HG03520 (cell line): Measurements from ENCODE around the gene UBXN10.

Experiments used
- ATAC-seq: cut with Tn5 transposase; IDR thresholded peaks from one replicate; pipeline ENCODE4 v1.9.1; 2021; ENCODE audit warnings: mild to moderate bottlenecking, moderate library complexity; ENCODE audit not compliant: unreplicated experiment

UBXN10 gene, protein sequence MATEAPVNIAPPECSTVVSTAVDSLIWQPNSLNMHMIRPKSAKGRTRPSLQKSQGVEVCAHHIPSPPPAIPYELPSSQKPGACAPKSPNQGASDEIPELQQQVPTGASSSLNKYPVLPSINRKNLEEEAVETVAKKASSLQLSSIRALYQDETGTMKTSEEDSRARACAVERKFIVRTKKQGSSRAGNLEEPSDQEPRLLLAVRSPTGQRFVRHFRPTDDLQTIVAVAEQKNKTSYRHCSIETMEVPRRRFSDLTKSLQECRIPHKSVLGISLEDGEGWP

DNA sequence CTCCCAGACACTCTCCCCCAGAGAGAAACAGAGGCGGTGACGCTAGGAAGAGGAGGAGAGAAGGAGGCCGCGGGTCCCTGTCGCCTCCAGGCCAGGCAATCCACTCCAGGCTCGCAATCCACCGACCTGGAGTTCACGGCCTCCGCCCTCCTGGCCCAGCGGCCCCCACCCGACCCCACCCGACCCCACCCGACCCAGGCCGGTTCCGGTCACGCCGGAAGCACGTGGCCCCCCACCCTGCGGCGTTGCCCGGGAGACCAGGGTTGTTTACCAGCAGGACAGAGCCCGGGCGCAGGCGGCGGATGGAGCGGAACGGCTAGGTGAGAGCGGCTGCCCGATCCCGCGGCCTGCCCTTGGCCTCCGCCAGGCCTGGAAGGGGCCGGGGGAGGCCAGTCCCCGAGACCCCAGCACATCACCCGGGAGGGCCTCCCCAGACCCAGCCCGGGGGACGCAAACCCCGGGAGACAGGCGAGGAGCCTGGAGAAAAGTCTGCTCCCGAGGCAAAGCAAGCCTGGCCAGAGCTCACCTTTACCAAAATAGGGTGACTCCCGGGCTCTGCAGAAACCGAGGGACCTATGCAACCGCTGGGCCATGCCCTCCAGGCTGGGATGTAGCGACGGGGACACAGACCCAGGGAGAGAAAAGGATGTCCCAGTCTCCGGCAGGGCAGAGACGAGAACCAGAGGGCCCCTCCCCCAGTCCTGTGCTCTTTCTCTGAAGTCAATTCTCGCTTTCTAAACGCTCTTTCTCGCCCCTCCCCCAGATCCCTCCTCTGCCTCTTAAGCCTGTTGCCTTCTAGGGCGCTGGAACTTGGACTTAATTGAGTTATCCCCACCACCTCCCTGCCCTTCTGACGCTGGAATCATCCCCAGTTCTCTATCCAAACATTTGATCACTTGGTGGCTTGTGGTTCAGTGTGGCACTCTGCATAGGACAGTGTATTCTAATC is at the start of gene UBXN10, which contains the start of gene PLA2G2C:
Gene UBXN10, plus strand, starts transcription at position 263 of the 949 bp plus-strand sequence. CDS start 4,466 bp downstream, outside the sequence.
Gene PLA2G2C, minus strand, starts transcription at position 685 of the 949 bp plus-strand sequence. CDS start 9,155 bp downstream, outside the sequence.
- ATAC-seq = no peak

DNA sequence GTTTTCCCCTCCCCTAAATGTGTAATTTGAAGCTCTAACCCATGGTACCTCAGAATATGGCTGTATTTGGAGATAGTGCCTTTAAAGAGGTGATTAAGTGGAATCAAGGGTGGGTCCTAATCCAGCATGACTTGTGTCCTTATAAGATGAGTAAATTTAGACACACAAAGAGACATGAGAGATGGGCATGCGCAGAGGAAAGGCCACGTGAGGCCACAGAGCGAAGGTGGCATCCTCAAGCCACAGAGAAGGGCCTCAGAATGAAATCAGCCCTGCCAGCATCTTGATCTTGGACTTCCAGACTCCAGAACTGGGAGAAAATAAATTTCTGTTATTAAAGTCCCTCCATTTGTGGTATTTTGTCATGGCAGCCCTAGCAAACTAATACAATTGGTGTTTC is 49.6 kb upstream of the UBXN10 start:
- no peak for ATAC-seq

DNA sequence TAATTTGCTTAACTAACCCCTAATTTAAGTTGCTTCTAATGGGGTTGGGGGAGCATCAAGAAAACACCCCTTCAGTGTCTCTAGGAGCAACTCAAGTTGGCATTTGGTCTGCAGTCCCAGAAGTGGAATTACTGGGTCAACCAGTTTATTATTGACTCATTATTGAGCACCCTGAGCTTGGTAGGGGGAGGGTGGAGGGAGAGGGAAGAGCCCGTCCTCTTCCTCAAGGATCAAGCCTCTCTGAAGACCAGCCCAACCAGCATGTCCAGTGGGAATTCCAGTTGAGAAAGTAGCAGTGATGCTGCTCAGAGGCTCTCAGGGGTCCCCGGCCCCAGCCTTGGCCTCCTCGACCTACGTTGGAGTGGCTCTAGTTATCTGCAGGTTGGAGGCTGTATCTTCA is 48.8 kb upstream of the UBXN10 start:
- ATAC-seq = no peak

DNA sequence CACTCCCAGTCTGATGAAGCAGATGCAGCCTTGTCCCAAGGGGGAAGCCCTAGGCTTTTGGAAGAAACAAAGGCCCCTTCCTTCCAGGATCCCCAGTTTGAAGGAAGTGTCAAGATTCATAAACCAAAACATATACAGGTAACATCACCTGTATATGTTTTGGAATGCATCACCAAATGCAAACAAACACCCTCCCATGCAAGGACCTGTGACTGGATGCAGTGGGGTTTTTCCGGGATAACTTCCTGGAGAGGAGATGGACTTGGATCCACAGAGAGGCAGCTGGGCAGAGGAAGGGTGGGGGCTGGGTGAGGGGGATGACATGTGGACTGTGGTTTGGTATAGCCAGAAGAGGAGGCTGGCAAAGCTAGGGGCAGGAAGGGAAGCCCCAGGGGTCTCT is 48.3 kb upstream of the UBXN10 start:
- ATAC-seq = no peak

DNA sequence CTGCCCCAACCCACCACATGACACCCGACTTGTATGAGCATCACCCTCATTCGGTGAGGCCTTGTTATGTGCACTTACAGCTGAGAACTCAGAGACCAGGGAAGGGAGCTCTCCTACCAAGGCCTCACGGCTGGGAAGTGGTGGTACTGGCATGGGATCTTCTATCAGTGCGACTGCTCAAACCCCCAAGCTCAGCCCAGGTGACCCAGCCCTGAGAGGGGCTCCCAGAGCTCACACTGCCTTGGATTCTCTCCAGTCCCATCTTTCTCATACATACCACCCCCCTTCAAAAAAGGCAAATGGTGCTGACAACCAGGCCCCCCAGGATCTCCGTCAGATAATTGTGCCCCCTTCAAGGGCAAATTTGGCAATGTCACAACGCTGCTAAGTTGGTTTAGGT is 47.5 kb upstream of the UBXN10 start:
- ATAC-seq = no peak

DNA sequence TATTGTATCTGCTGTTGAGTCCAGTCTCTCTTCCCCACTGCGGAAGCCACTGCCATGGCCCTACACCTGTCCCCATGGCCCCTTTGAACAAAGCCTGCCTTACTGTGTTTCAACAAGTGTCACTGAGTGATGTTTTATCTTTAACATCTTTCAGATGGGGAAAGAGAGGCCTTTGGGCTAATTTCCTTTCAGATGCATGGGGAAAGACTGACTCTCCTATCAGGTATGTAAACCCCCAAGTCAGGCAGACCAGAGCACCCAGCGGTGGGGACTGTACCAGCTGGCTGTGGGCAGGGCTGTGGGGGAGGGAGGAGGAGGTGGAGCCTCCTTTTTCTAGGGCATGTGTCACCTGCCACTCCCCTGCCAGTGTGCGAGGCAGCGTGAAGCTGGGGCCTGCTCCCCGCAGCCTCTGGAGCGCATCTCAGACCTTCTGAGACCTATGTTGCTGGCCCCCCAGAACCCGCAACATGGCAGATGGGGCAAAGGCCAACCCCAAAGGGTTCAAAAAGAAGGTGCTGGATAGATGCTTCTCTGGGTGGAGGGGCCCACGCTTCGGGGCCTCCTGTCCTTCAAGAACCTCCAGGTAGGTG is 46.8 kb upstream of the UBXN10 start, which contains the start of gene PLA2G2F:
Gene PLA2G2F, plus strand, starts transcription at position 363 of the 590 bp plus-strand sequence. Its CDS starts 105 bp downstream, at position 468.
- ATAC-seq = no peak

DNA sequence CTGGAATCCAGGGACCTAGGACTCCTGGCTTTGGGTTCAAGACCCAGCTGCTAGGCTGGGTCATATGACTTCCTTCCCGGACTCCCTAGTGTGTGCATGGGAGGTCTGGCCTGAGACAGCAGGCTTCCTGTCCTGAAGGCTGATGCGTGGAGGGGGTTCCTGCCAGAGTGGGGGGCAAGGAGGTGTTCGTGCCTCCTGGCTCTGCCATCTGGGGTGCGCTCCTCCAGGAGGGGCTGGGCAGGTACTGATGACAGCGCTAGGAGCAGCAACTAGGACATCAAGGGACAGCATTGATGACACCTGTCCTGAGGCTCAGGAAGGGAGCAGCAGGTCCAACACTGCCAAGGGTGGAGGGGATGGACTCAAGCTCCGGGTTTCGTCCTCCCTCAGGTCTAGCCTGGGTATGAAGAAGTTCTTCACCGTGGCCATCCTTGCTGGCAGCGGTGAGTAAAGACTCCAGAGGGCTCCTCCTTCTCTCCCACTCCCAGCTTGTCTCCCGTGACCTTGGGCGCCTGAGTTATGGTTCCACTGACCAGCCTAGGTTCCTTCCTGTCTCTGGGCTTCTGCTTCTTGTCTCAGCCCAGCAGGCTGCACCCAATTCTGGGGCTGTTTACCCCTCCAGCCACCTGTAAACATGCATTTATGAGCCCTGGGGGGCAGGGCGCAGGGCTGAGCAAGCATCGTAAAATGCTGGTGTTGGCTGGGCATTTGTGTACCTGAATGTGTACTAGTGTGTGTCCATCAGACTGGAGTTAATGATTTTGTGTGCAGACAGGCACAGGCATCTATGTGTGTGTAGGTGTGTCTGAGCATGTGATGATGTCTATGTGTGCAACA is 45.9 kb upstream of the UBXN10 start:
- no peak for ATAC-seq

DNA sequence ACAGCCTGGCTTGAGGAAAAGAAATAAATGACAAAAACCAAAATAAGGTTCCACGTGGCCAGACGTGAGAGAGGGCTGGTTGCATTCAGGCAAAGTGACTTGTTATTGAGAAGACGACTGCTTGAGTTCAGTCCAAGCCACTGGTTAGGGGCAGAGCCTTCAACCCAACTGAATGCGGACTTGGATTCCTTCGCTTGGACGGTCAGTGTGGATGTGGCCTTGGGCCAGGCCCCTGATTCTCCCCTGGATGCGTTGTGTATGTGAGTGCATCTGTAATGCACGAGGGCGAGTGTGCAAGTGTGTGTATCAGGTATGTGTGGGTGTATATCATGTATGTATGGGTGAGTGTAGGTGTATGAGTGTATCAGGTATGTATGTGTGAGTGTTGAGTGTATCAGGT is 44.9 kb upstream of the UBXN10 start:
- no peak for ATAC-seq

DNA sequence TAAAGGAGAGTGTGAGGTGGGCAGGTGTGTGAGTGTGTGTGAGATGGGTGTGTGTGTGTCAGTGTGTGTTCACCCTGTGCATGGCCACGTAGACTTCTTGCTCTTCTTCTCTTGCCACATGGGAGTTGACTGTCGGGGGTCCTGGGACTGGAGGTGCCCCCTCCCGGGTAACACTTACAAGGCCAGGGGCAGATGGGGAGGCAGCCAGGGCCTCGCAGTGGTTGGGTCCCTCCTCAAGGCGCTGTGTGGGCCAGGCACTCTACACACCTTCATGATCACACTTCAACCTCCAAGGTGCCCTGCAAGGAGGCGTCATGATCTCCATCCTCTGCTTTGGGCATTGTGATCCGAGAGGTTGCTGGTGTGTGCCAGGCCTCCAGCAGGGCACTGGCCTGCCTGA is 44.4 kb upstream of the UBXN10 start:
- ATAC-seq = no peak

DNA sequence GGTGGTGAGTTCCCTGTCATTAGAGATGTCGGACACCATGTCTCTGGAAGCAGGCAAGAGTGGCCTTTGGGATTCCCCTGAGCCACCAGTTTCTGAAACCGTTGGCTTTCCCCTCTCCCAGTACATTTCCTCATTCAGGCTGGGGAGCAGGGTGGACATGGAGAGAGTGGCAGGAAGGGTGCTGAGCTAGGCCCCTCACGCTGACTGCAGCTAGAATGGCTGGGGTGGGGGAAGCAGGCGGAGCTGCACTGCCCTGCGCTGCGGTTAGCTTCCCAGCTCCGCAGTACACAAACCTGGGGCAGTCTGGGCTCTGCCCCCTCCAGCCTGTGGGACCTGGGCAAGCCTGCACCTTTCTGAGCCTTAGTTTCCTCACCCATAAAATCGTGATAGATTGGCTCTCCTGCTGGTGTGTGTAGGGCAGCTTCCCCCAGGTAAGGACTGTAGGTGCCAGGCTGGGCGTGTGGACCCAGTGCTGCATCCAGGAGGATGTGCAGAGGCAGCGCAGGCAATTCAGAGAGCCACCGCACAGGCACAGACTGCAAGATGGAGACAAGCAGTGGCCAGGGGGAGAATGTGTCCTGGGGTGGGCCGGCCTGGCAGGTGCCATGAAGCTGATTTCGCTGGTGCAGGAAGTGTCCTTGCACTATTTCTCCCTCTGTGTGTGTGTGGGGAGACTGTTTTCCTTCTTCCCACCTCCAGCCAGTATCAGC is 43.7 kb upstream of the UBXN10 start:
- no peak for ATAC-seq

DNA sequence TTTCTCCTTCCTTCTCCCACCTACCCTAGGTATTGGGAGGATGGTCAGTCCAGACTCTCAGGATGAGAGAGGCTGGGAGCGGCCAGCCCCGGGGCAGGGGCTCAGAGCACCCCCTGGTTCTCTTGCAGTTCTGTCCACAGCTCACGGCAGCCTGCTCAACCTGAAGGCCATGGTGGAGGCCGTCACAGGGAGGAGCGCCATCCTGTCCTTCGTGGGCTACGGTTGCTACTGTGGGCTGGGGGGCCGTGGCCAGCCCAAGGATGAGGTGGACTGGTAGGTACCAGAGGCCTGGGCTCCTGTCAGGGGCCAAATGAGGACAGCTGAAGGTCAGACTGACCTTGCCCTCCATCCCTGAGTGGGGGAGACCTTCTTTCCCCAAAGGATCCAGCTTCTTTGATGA is 42.6 kb upstream of the UBXN10 start:
- no peak for ATAC-seq

DNA sequence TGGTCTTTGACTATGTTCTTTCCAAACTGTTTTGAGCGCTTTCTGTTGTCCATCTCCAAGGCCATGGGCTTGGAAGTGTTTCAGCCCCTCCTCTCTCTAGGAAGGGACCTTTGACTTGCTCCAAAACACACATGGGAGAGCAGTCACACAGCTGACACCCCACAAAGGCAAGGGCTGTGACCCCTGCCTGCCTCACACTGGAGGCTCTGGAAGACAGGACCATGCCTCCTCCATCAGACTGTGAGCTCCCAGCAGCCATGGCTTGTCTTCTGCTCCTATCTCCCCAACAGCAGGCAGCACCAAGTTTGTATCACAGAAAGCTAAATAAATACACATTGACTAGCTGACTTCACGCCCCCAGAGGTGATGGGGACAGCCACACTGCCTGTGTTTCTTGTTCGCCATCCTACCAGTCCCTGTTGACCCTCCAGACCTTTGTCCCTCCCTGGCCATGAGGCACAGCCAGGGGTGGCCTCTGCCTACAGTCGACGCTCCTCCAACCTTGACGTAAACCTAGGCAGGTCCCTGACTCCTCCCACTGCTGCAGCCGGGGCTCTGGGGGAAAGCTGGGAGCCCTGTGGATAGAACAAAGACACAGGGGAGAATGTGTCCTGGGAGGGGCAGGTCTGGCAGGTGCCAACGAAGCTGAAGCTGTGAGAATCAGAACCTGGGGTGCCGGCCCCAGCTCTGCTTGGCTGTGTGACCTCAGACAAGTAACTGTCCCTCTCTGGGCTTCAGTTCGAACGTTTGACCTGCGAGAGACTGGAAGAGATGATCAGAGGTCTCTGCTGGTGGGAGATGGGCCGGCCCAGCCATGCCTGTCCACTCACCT is 41.9 kb upstream of the UBXN10 start:
- ATAC-seq = no peak

DNA sequence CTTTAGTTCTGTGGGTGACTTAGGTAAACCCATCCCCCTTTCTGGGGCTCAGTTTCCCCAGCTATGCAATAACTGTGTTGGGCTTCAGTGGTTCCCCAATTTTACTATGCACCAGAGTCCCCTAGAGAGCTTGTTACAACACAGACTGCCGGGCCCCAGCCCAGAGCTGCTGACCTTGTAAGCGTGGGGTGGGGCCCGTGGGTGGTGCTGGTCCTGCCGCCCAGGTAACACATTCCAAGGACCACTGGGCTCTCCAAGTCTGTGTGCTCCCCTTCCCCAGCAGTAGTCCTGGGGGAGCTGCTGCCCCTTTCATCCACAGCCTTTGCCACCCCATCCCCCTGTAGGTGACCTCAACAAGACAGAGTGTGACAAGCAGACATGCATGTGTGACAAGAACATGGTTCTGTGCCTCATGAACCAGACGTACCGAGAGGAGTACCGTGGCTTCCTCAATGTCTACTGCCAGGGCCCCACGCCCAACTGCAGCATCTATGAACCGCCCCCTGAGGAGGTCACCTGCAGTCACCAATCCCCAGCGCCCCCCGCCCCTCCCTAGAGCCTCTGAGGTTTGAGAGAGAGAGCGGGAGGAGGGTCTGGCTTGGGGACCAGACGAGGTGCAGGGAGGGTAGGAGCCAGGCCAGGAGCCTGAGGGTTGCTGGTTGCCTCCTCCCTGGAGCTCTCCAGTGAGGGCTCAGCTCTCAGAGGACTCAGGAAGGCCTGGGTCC is 37.9 kb upstream of the UBXN10 start:
- no peak for ATAC-seq

DNA sequence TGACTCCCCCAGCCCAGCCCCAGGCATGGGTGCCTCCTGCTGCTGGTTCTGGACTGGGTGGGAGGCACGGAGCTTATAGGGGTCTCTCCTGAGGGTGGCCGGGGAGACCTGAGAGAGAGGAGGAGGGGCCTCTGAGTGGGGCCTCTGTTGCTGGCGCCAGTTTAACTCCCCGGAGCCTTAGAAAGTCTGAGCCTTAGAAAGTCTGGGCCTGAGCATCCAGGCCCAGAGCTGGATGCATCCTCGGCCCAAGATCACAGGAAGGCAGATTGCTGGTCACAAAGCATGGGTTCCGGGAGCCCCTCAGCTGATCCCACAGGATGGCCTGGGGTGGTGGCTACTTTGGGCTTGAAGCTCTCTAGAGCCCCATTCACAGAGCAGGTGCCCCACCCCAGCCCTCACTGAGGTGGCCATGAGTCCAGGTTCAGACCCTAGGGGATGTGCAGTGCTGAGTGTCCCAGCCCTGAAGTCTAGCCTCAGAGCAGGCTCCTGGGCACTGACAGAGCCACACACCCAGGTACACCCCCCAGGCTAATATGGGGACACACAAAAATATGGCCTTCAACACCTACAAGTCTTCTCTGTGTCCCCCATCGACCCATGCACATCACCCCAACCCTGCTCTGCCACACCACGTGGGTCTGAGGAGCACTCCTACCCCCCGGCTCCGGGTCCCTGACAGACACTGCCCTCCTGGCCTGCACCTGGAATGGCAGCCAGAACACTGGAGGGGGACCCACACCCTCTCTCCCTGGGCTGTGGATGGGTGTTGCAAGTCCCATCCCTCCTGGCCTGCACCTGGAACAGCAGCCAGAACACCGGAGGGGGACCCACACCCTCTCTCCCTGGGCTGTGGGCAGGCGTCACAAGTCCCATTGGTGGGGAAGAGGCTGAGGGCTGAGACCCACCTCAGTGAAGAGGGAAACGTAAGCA is 37.1 kb upstream of the UBXN10 start:
- ATAC-seq = no peak

DNA sequence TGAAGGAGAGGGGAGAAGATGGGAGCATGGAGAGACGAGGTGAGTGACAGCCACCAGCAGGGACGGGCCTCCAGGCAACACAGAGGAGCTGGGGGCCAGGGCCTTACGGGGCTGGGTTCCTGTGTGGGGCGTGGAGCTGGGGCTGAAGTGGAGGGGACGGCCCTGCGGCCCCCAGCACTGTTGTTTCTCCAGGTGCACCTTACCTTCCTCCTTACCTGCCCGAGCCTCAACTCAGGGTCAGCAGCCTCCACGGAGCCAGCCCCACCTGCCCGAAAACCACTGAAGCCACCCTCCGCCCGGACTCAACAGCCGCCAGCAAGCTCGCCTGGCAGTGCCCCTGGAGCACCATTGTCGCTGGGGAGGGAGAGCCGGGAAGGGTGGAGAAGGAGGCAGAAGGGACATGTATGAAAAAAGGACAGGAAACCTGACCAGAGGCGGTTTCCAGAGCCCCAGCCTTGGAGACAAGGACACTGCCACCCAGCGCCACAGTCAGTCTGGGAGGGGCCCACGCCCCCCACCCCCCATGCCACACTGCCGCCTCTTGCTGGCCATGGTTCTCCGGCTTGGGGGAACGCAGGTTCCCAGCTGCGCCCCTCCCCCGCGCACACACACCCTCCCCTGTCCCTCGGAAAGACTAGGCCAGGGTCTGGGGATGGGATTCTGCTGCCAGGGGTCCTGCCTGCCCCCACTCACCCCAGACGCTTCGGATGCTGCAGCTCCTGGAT is 36.1 kb upstream of the UBXN10 start:
- no peak for ATAC-seq

DNA sequence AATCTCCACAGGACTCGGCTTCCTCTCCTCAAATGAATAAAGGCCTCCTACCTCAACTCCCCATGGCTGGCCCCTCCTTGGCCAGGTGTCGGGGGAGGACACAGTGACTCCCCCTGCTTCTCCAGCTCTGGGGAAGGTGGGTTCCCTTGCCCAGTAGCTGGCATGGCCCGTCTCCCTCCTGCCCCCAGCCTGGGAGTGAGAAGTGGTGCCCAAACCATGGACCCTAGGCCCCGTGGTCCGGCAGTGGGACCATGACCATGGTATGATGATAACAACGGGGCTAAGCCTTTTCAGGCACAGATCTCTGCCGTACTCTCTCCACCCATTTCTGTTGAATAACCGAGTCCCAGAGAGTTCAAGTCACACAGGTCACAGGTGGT is 35.6 kb upstream of the UBXN10 start:
- ATAC-seq = no peak

DNA sequence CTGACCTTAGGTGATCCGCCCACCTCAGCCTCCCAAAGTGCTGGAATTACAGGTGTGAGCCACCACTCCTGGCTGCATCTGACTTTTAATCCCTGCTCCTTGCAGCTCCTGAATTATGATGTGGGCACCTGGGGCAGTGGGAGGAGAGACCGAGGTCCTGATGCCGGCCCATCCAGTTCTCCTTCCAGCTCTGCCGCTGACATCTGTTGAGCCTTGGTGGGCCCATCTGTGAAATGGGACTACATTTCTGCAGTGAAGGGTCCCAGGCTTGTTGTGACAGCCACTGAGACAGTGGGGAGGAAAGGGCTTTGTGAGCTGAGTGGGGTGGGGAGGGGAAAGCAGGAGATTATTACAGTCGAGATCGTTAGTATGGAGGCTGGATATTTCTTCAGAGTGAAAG is 34.9 kb upstream of the UBXN10 start:
- no peak for ATAC-seq
